Measurements from ENCODE around the gene KLK5.

- no peak for TF ChIP-seq POGK (CRISPR knock-in tag; conservative IDR thresholded peaks at IDR 0.05)
- TF ChIP-seq, protein P1, sequence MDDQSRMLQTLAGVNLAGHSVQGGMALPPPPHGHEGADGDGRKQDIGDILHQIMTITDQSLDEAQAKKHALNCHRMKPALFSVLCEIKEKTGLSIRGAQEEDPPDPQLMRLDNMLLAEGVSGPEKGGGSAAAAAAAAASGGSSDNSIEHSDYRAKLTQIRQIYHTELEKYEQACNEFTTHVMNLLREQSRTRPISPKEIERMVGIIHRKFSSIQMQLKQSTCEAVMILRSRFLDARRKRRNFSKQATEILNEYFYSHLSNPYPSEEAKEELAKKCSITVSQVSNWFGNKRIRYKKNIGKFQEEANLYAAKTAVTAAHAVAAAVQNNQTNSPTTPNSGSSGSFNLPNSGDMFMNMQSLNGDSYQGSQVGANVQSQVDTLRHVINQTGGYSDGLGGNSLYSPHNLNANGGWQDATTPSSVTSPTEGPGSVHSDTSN (CRISPR knock-in tag; IDR thresholded peaks at IDR 0.05; ENCODE audit: borderline replicate concordance), result no peak
- no peak for TF ChIP-seq KLF9 (CRISPR knock-in tag; IDR thresholded peaks at IDR 0.05; ENCODE audit: low read depth)
- no peak for TF ChIP-seq ZNF614 (CRISPR knock-in tag; IDR thresholded peaks at IDR 0.05; ENCODE audit: borderline replicate concordance)
- TF ChIP-seq CTCF (CRISPR knock-in tag; IDR thresholded peaks at IDR 0.05), result no peak
- TF ChIP-seq, protein P2, sequence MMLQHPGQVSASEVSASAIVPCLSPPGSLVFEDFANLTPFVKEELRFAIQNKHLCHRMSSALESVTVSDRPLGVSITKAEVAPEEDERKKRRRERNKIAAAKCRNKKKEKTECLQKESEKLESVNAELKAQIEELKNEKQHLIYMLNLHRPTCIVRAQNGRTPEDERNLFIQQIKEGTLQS (CRISPR knock-in tag; IDR thresholded peaks at IDR 0.05), result no peak
- TF ChIP-seq ZNF660 (CRISPR knock-in tag; IDR thresholded peaks at IDR 0.05; ENCODE audit: borderline replicate concordance, low read depth), result no peak
- no peak for TF ChIP-seq ZIK1 (CRISPR knock-in tag; IDR thresholded peaks at IDR 0.05; ENCODE audit: borderline replicate concordance, low read depth)
- TF ChIP-seq ZMAT5 (CRISPR knock-in tag; IDR thresholded peaks at IDR 0.05; ENCODE audit: borderline replicate concordance, low read depth), result no peak
- TF ChIP-seq, protein P3, sequence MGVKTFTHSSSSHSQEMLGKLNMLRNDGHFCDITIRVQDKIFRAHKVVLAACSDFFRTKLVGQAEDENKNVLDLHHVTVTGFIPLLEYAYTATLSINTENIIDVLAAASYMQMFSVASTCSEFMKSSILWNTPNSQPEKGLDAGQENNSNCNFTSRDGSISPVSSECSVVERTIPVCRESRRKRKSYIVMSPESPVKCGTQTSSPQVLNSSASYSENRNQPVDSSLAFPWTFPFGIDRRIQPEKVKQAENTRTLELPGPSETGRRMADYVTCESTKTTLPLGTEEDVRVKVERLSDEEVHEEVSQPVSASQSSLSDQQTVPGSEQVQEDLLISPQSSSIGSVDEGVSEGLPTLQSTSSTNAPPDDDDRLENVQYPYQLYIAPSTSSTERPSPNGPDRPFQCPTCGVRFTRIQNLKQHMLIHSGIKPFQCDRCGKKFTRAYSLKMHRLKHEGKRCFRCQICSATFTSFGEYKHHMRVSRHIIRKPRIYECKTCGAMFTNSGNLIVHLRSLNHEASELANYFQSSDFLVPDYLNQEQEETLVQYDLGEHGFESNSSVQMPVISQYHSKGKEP (CRISPR knock-in tag; IDR thresholded peaks at IDR 0.05), result no peak
- no peak for TF ChIP-seq ZNF749 (CRISPR knock-in tag; IDR thresholded peaks at IDR 0.05; ENCODE audit: borderline replicate concordance)
- TF ChIP-seq ZFP41 (CRISPR knock-in tag; IDR thresholded peaks at IDR 0.05; ENCODE audit: borderline replicate concordance), result no peak
These were observed 29.3 kb upstream of the KLK5 start for GRCh38 chr19:50982186-50982585.
